K562 (cell line): ENCODE results near the gene ABCC10. TPM values are rescaled to one million over a fixed set of nuclear protein-coding genes. Genes with fewer than 3 reads are reported as not detected.
A peak's percentile ranks its signal among the peaks of the same experiment; 100 is the strongest.

Source experiments
- ATAC-seq: fragments of 200-7000 bp; cut with Tn5 transposase; 3 replicates; pipeline ENCODE4 v1.9.1; 2020; ENCODE audit warnings: moderate library complexity
- BruUV-seq: library from RNA; stranded (reverse); fragments of 400-500 nt; replicated peaks from 2 replicates; lab custom pipeline; 2021; lab: Mats Ljungman, UMichigan
- CTCF ChIA-PET: fragments of 300-600 bp; formaldehyde crosslinking; extraction: SDS; loops from one replicate; lab custom pipeline; 2021; ENCODE audit warnings: low intra/inter-chr PET ratio; lab: Yijun Ruan, JAX
- POLR2A ChIA-PET: fragments of 300-600, 350-650 bp; sonication (Branson Sonifier 250); formaldehyde crosslinking; extraction: SDS; loops from one replicate; lab custom pipeline; 2021; ENCODE audit warnings: antibody characterized with exemption, inconsistent platforms; lab: Yijun Ruan, JAX
- DNase-seq, 4 experiments: peaks; one replicate each; pipeline versions ENCODE4 v3.0.0 to v3.0.0-alpha.2; 2011 to 2018; ENCODE audit warnings: low spot score in 3 of 4, mixed read lengths in 3 of 4; ENCODE audit errors: extremely low read depth in 1 of 4
- FAIRE-seq: peaks from 2 replicates; lab custom pipeline; 2011; peaks lifted over from hg19 to GRCh38; lab: Jason Lieb, UNC
- H2AFZ ChIP-seq: 2 replicates; pipeline ENCODE4 v1.6.0; 2011; ENCODE audit warnings: low read depth, low read length, control low read depth, inconsistent platforms
- H3K27ac ChIP-seq: fragments of 200-600 bp; 3 replicates; pipeline ENCODE4 v1.8.0; 2011; ENCODE audit warnings: low read depth, mild to moderate bottlenecking, control low read depth, inconsistent platforms, low read length, moderate library complexity, mixed read lengths; ENCODE audit errors: extremely low read depth
- H3K27me3 ChIP-seq, 2 experiments: fragments of 300-600 bp in 1 of 2; 2 replicates in 1 of 2; 3 replicates in 1 of 2; pipeline versions ENCODE4 v1.6.0 to v1.8.0; 2011; ENCODE audit warnings: inconsistent platforms in 2 of 2, low read length in 2 of 2, mild to moderate bottlenecking in 1 of 2, mixed read lengths in 1 of 2, moderate library complexity in 1 of 2; ENCODE audit not compliant: control insufficient read depth in 2 of 2, insufficient read depth in 2 of 2
- H3K36me3 ChIP-seq: fragments of 300-600 bp; 3 replicates; pipeline ENCODE4 v1.8.0; 2011; ENCODE audit warnings: mild to moderate bottlenecking, low read length, inconsistent platforms; ENCODE audit not compliant: control insufficient read depth, insufficient read depth
- H3K4me1 ChIP-seq, 2 experiments: fragments of 200-600 bp in 1 of 2; replicated peaks in 1 of 2; 2 replicates in 1 of 2; 3 replicates in 1 of 2; pipeline versions ENCODE4 v1.5.1 to v1.8.0; 2011; ENCODE audit warnings: inconsistent platforms in 2 of 2, low read length in 2 of 2, mild to moderate bottlenecking in 1 of 2, mixed read lengths in 1 of 2, moderate library complexity in 1 of 2; ENCODE audit not compliant: control insufficient read depth in 2 of 2, insufficient read depth in 2 of 2
- H3K4me2 ChIP-seq: 2 replicates; pipeline ENCODE4 v1.6.1; 2011; ENCODE audit warnings: low read length, control low read depth, inconsistent platforms, mixed read lengths; ENCODE audit not compliant: insufficient read depth
- H3K4me3 ChIP-seq: fragments of 200-600 bp; sonication (generic), shearing (Covaris generic); 2 replicates; pipeline ENCODE4 v1.5.1; 2016; ENCODE audit warnings: control low read depth, inconsistent platforms
- H3K79me2 ChIP-seq: fragments of 200-600 bp; 3 replicates; pipeline ENCODE4 v1.8.0; 2011; ENCODE audit warnings: low read length, inconsistent platforms; ENCODE audit not compliant: control insufficient read depth, insufficient read depth
- H3K9ac ChIP-seq, 2 experiments: 2 replicates each; pipeline versions ENCODE4 v1.6.0 to v1.6.1; 2011; ENCODE audit warnings: low read depth in 2 of 2, low read length in 2 of 2, control low read depth in 1 of 2, inconsistent platforms in 1 of 2, mild to moderate bottlenecking in 1 of 2, mixed read lengths in 1 of 2; ENCODE audit not compliant: insufficient read depth in 1 of 2
- H3K9me1 ChIP-seq: one replicate; pipeline ENCODE4 v1.6.0; 2011; ENCODE audit warnings: inconsistent platforms, mild to moderate bottlenecking, low read length, moderate library complexity; ENCODE audit not compliant: control insufficient read depth, insufficient read depth
- H3K9me3 ChIP-seq: replicated peaks from 2 replicates; pipeline ENCODE4 v1.5.1; 2011; ENCODE audit warnings: low read depth, low read length, inconsistent platforms; ENCODE audit not compliant: control insufficient read depth, insufficient read depth
- H4K20me1 ChIP-seq: replicated peaks from 2 replicates; pipeline ENCODE4 v1.6.1; 2011; ENCODE audit warnings: low read length, inconsistent platforms, mixed read lengths; ENCODE audit not compliant: control insufficient read depth, insufficient read depth
- ARID1B ChIP-seq: fragments of 450-650 bp; IDR thresholded peaks from 2 replicates; pipeline ENCODE4 v1.6.1; 2016; ENCODE audit warnings: antibody characterized with exemption, mild to moderate bottlenecking, inconsistent platforms
- CBFA2T3 ChIP-seq: fragments of 450-650 bp; IDR thresholded peaks from 2 replicates; pipeline ENCODE4 v1.6.1; 2017
- CEBPB ChIP-seq: fragments of 450-650 bp; IDR thresholded peaks from 2 replicates; pipeline ENCODE4 v1.6.1; 2016; ENCODE audit warnings: missing genetic modification characterization, missing compliant biosample characterization
- CEBPG ChIP-seq, 3 experiments: fragments of 200-800 bp in 1 of 3; sonication (Bioruptor generic) in 1 of 3; sonication (generic) in 1 of 3; formaldehyde crosslinking in 1 of 3; IDR thresholded peaks in 2 of 3; conservative IDR thresholded peaks in 1 of 3; 2 replicates each; pipeline versions ENCODE4 v1.6.1 to v1.8.0; 2016 to 2022; ENCODE audit warnings: missing compliant biosample characterization in 2 of 3, missing genetic modification characterization in 2 of 3, mild to moderate bottlenecking in 1 of 3, missing genetic modification reagents in 1 of 3
- GATA2 ChIP-seq: sonication (generic); formaldehyde crosslinking; IDR thresholded peaks from 2 replicates; pipeline ENCODE4 v1.4.0; 2020; ENCODE audit warnings: mild to moderate bottlenecking, missing genetic modification reagents
- NR2C1 ChIP-seq, 2 experiments: fragments of 450-650 bp; IDR thresholded peaks; 2 replicates each; pipeline ENCODE4 v1.6.1; 2017; ENCODE audit warnings: mild to moderate bottlenecking in 2 of 2, antibody characterized with exemption in 1 of 2, inconsistent platforms in 1 of 2, missing compliant biosample characterization in 1 of 2, missing genetic modification characterization in 1 of 2
- NR2C2 ChIP-seq, 2 experiments: fragments of 200-800 bp in 1 of 2; sonication (Bioruptor generic) in 1 of 2; sonication (generic) in 1 of 2; formaldehyde crosslinking in 1 of 2; IDR thresholded peaks; 2 replicates each; pipeline versions ENCODE4 v1.6.1 to v1.8.0; 2016 to 2022; ENCODE audit warnings: mild to moderate bottlenecking in 1 of 2, missing compliant biosample characterization in 1 of 2, missing genetic modification characterization in 1 of 2, missing genetic modification reagents in 1 of 2
- POLR3G ChIP-seq: IDR thresholded peaks from 2 replicates; pipeline ENCODE4 v1.6.1; 2011; ENCODE audit not compliant: insufficient read length, insufficient replicate concordance; ENCODE audit errors: extremely low read depth
- TAL1 ChIP-seq: fragments of 450-650 bp; IDR thresholded peaks from 2 replicates; pipeline ENCODE4 v1.6.1; 2016; ENCODE audit warnings: mild to moderate bottlenecking
- TCF3 ChIP-seq: sonication (generic); formaldehyde crosslinking; IDR thresholded peaks from 2 replicates; pipeline ENCODE4 v1.4.0; 2020; ENCODE audit warnings: mild to moderate bottlenecking, missing genetic modification reagents
- VEZF1 ChIP-seq: fragments of 200-800 bp; sonication (Bioruptor generic); IDR thresholded peaks from 2 replicates; pipeline ENCODE4 v1.6.1; 2017; ENCODE audit warnings: missing genetic modification characterization, missing compliant biosample characterization
- ZC3H8 ChIP-seq: fragments of 450-650 bp; IDR thresholded peaks from 2 replicates; pipeline ENCODE4 v1.6.1; 2017
- WGBS: fragments of 100-300 bp; shearing (Covaris generic); methylation state at CpG from one replicate; pipeline ENCODE4 v1.1.6; 2016; ENCODE audit warnings: low coverage, mixed read lengths; ENCODE audit not compliant: insufficient coverage; ENCODE audit errors: missing lambda C conversion rate; 5-methylcytosine and 5-hydroxymethylcytosine counted together
- in situ Hi-C: fragments of 300-500 bp; cut with MboI; formaldehyde crosslinking; loops from 4 replicates; pipeline ENCODE4 v1.15.0; 2018; ENCODE audit warnings: inconsistent platforms, mixed read lengths
- intact Hi-C: fragments of 100-400 bp; cut with micrococcal nuclease; formaldehyde crosslinking; loops from 2 replicates; pipeline ENCODE4 v1.14.2; 2022
- polyA plus RNA-seq, 8 experiments: library from polyadenylated mRNA; depleted of rRNA in 4 of 8; stranded (reverse) in 5 of 8; unstranded in 3 of 8; fragments of >200 nt; fragmentation: Nextera tagmentation in 2 of 8; fragmentation: Illumina TruSeq in 1 of 8; extraction: Ambion mirVana in 2 of 8; extraction: Trizol in 1 of 8; gene quantifications; 2 replicates each; pipeline versions ENCODE4 v1.2.1 to v1.2.3, GENCODE V29; 2011 to 2014; ENCODE audit warnings: inconsistent platforms in 1 of 8, missing spikeins in 1 of 8
- total RNA-seq, 7 experiments: library from RNA; depleted of rRNA in 6 of 7; stranded (reverse); fragments of >200 nt in 6 of 7; fragmentation: Illumina TruSeq in 2 of 7; extraction: Trizol in 2 of 7; gene quantifications; 2 replicates each; pipeline versions ENCODE4 v1.2.1 to v1.2.3, GENCODE V29; 2011 to 2021; ENCODE audit warnings: low replicate concordance in 1 of 7
- TF ChIP-seq, protein P1 (sequence below): sonication (generic); IDR thresholded peaks from 2 replicates; pipeline ENCODE4 v1.6.1; 2016
- TF ChIP-seq, protein P2 (sequence below): fragments of 250-450 bp; sonication (Bioruptor Pico); IDR thresholded peaks from 2 replicates; pipeline ENCODE4 v1.4.0; 2020; ENCODE audit warnings: borderline replicate concordance

ABCC10 gene
- total and polyA plus RNA-seq, 9 of the 15 experiments (the other 6 are each of a cell fraction or from before 2014, with no cell fraction given): 2.4 to 29.1 (median 13.7) TPM

DNA sequence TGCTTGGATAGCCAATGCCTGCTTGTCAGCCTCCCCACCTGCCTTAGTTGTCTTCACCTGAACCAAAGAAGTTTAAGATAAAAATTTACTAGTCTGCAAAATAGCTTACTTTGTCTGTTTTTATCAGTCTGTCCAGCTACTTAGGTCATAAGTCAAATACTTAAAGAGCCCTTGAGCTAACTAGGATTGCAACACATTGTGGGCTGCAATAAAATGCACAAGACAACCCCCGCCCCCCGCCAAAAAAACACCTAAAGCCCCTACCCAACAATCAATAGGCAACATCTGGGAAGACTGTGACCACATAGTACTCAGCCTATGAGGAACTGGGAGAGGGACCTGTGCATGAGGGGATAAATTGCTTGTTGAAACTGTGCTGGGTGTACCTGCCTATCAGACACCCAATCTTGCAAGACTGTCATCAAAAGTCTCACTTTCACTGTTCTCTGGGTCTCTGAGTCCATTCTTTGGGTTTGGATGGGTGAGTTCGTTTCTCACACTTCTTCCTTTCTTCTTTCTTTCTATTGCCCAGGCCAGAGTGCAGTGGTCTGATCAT lies 27.3 kb upstream of the ABCC10 start:
- ChIA-PET CTCF (no interaction called here), POLR2A (no interaction called here)
- in situ Hi-C loops (no loop called here), intact Hi-C loops (loop anchor here (5.0 kb wide), 1 partner anchor 138 kb away; no protein-coding TSS in a partner anchor)
- Histone ChIP-seq H3K9ac (no peak overlapping the region), H2AFZ (no peak overlapping the region), H4K20me1 (no peaks in the 10 kb centered on the region), H3K36me3 (no peaks in the 10 kb centered on the region), H3K4me1 (peaks cover 0 to 7% of the 10 kb centered on the region in 2 experiments; a peak in 3 of 5 replicates), H3K9me3 (no peaks in the 10 kb centered on the region), H3K27me3 (peaks cover 0 to 9% of the 10 kb centered on the region in 2 experiments; a peak in 1 of 5 replicates), H3K4me3 (no peak overlapping the region), H3K9me1 (no peaks in the 10 kb centered on the region), H3K27ac (no peak overlapping the region), H3K4me2 (no peak overlapping the region), H3K79me2 (no peaks in the 10 kb centered on the region)
- DNase-seq (no peak), FAIRE-seq (no peak), ATAC-seq (no peak)
- BruUV-seq: no TSS peak
- 12% methylated on average over 3 of the region's 3 CpGs for WGBS
- TF ChIP-seq ARID1B (0 out of 2 replicates have a peak, but pooled peaks have one; percentile 32), GATA2 (CRISPR knock-in tag) (peak; percentile 65), NR2C2 (CRISPR knock-in tag; IDR thresholded peaks at IDR 0.05) (no peak), NR2C2 (tag; IDR thresholded peaks at IDR 0.05) (0 out of 2 replicates have a peak, but pooled peaks have one; percentile 32), NR2C1 (IDR thresholded peaks at IDR 0.05) (no peak), NR2C1 (tag; IDR thresholded peaks at IDR 0.05) (peak; percentile 41; the same call in 1 of the 2 replicates), CEBPB (tag) (peak; percentile 93), VEZF1 (CRISPR knock-in tag) (peak; percentile 21; the same call in 1 of the 2 replicates), CBFA2T3 (peak; percentile 29), TAL1 (0 out of 2 replicates have a peak, but pooled peaks have one; percentile 9), POLR3G (no peak), ZC3H8 (no peak), TCF3 (CRISPR knock-in tag) (peak; percentile 46), CEBPG (CRISPR knock-in tag; IDR thresholded peaks at IDR 0.05) (0 out of 2 replicates have a peak, but pooled peaks have one; percentile 22), CEBPG (tag; conservative IDR thresholded peaks at IDR 0.05 in 1 of 2, IDR thresholded peaks at IDR 0.05 in 1 of 2) (peak in 1 of 2 experiments; percentile 70; a peak in 2 of 4 replicates)
- TF ChIP-seq, protein P1, sequence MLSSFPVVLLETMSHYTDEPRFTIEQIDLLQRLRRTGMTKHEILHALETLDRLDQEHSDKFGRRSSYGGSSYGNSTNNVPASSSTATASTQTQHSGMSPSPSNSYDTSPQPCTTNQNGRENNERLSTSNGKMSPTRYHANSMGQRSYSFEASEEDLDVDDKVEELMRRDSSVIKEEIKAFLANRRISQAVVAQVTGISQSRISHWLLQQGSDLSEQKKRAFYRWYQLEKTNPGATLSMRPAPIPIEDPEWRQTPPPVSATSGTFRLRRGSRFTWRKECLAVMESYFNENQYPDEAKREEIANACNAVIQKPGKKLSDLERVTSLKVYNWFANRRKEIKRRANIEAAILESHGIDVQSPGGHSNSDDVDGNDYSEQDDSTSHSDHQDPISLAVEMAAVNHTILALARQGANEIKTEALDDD: 0 out of 2 replicates have a peak, but pooled peaks have one; percentile 37
- TF ChIP-seq, protein P2, sequence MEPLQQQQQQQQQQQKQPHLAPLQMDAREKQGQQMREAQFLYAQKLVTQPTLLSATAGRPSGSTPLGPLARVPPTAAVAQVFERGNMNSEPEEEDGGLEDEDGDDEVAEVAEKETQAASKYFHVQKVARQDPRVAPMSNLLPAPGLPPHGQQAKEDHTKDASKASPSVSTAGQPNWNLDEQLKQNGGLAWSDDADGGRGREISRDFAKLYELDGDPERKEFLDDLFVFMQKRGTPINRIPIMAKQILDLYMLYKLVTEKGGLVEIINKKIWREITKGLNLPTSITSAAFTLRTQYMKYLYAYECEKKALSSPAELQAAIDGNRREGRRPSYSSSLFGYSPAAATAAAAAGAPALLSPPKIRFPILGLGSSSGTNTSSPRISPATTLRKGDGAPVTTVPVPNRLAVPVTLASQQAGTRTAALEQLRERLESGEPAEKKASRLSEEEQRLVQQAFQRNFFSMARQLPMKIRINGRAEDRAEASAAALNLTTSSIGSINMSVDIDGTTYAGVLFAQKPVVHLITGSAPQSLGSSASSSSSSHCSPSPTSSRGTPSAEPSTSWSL (CRISPR knock-in tag): no peak
